ENCODE measurements around the gene MRGPRG. TPM values are rescaled to one million over a fixed set of nuclear protein-coding genes. Genes with fewer than 3 reads are reported as not detected.
A peak's percentile ranks its signal among the peaks of the same experiment; 100 is the strongest.

Gene MRGPRG
- total and polyA plus RNA-seq, 2 of the 8 experiments (the other 6 are each of a cell fraction or from before 2014, with no cell fraction given) = not detected

GRCh38 chr11:3207526-3208189, 11.0 kb downstream of the MRGPRG start:
- no peak for FAIRE-seq
- no peak overlapping the region for H3K9ac ChIP-seq (replicated peaks in 1 of 4; ENCODE audit: extremely low read depth in 1 of 4, low read depth in 3 of 4, low read length in 3 of 4)
- no peak overlapping the region for H3K14ac ChIP-seq (ENCODE audit: insufficient read length)
- no peaks in the 10 kb centered on the region for H3K79me1 ChIP-seq (ENCODE audit: low read depth, low read length)
- no peak overlapping the region for H4K91ac ChIP-seq (replicated peaks; ENCODE audit: insufficient read length, low read length)
- no peak overlapping the region for H3K4me3 ChIP-seq (ENCODE audit: extremely low read depth in 1 of 4, insufficient read depth in 2 of 4, low read depth in 3 of 4, low read length in 4 of 4)
- H2BK12ac ChIP-seq (ENCODE audit: low read depth, low read length) = no peak overlapping the region
- H3K79me2 ChIP-seq (ENCODE audit: control insufficient read depth in 1 of 2, insufficient read depth in 2 of 2, low read length in 2 of 2) = no peaks in the 10 kb centered on the region
- H2BK15ac ChIP-seq (ENCODE audit: low read length) = no peak overlapping the region
- no peak overlapping the region for H3K18ac ChIP-seq (ENCODE audit: extremely low read depth, low read length)
- CTCF ChIA-PET (ENCODE audit: partially characterized antibody) = interaction anchor here (1.0 to 2.5 kb wide), 10 partner anchors 9 to 98 kb away, joined by 3 to 13 read pairs (median 4); no protein-coding TSS in a partner anchor
- POLR2A ChIA-PET (ENCODE audit: partially characterized antibody) = interaction anchor here (1.0 kb wide), 1 partner anchor 29 kb away, joined by 3 read pairs; no protein-coding TSS in a partner anchor
- no peak overlapping the region for H2BK120ac ChIP-seq (replicated peaks; ENCODE audit: low read depth, low read length)
- no peak overlapping the region for H3K56ac ChIP-seq (replicated peaks; ENCODE audit: insufficient read length, low read depth, low read length)
- peaks cover 0 to 4% (median under 1%) of the 10 kb centered on the region in 4 experiments; a peak in 6 of 7 replicates for H3K4me1 ChIP-seq (replicated peaks in 1 of 4; ENCODE audit: control insufficient read depth in 3 of 4, insufficient read depth in 4 of 4, low read length in 3 of 4)
- DNase-seq (ENCODE audit: low read depth in 1 of 2, low spot score in 2 of 2) = no peak
- no peak overlapping the region for H3K4me2 ChIP-seq (ENCODE audit: insufficient read depth in 1 of 2, low read depth in 2 of 2, low read length in 2 of 2)
- peak overlapping the region; percentile 36; the same call in 1 of the 2 replicates for H4K8ac ChIP-seq (ENCODE audit: extremely low read depth, insufficient read depth, low read length)
- H3K27ac ChIP-seq (ENCODE audit: low read depth, low read length) = no peak overlapping the region
- peaks cover 0 to 9% of the 10 kb centered on the region in 2 experiments for H4K20me1 ChIP-seq (replicated peaks in 1 of 2; ENCODE audit: control insufficient read depth in 1 of 2, insufficient read depth in 2 of 2, low read length in 2 of 2)
- H3K23me2 ChIP-seq (ENCODE audit: low read depth, low read length) = peaks cover 19% of the 10 kb centered on the region
- no peaks in the 10 kb centered on the region for H3K9me3 ChIP-seq (ENCODE audit: insufficient read depth in 2 of 2, low read depth in 1 of 2, low read length in 1 of 2)
- WGBS, 2 experiments (ENCODE audit: extremely low coverage in 1 of 2, insufficient coverage in 1 of 2, insufficient read length in 1 of 2, insufficient replicate concordance in 2 of 2, low coverage in 1 of 2, low lambda C conversion rate in 2 of 2, missing lambda C conversion rate in 1 of 2) = 83% methylated on average over 8 of the region's 8 CpGs; no CpG with 5 or more reads in 1 of the 2 experiments
- H4K5ac ChIP-seq (ENCODE audit: insufficient read length, low read depth, low read length) = no peak overlapping the region
- H3K4ac ChIP-seq (replicated peaks; ENCODE audit: insufficient read length, low read depth, low read length) = no peak overlapping the region
- no peak for TF ChIP-seq TCF12 (IDR thresholded peaks at IDR 0.05; ENCODE audit: low read depth, low read length)
- no peak for TF ChIP-seq TEAD4 (IDR thresholded peaks at IDR 0.05; ENCODE audit: low read depth, low read length)
- TF ChIP-seq ASH2L (IDR thresholded peaks at IDR 0.05; ENCODE audit: low read length) = no peak
- TF ChIP-seq SP4 (IDR thresholded peaks at IDR 0.05; ENCODE audit: low read length) = no peak
- TF ChIP-seq POLR2A (IDR thresholded peaks at IDR 0.05; ENCODE audit: control extremely low read depth in 1 of 2, low read depth in 2 of 2, low read length in 2 of 2) = no peak
- TF ChIP-seq NANOG (IDR thresholded peaks at IDR 0.05; ENCODE audit: insufficient read depth, low read depth, low read length, poor library complexity, severe bottlenecking) = no peak
- no peak for TF ChIP-seq RBBP5 (IDR thresholded peaks at IDR 0.05; ENCODE audit: borderline replicate concordance, low read depth, low read length)
- no peak for TF ChIP-seq GABPA (IDR thresholded peaks at IDR 0.05; ENCODE audit: borderline replicate concordance, insufficient read depth, low read length)
- TF ChIP-seq SP1 (IDR thresholded peaks at IDR 0.05; ENCODE audit: low read depth, low read length) = no peak
- peaks cover 10 to 32% (median 23%) of the 10 kb centered on the region in 4 experiments; a peak in 6 of 7 replicates for H3K27me3 ChIP-seq (replicated peaks in 1 of 4; ENCODE audit: control insufficient read depth in 3 of 4, extremely low read depth in 1 of 4, insufficient read depth in 3 of 4, low read length in 3 of 4)
- no peak overlapping the region for H2BK5ac ChIP-seq (ENCODE audit: low read depth, low read length)
- no peak overlapping the region for H3K23ac ChIP-seq (ENCODE audit: insufficient read length)
- H3K36me3 ChIP-seq (ENCODE audit: control insufficient read depth in 2 of 4, insufficient read depth in 4 of 4, low read length in 3 of 4) = no peaks in the 10 kb centered on the region
- no peak overlapping the region for H2AFZ ChIP-seq (ENCODE audit: low read length)
- H2AK5ac ChIP-seq (ENCODE audit: low read depth, low read length) = no peak overlapping the region
- no peak overlapping the region for H2BK20ac ChIP-seq (ENCODE audit: low read length)
